Measurements from ENCODE around the gene ALOX15. TPM values are rescaled to one million over a fixed set of nuclear protein-coding genes. Genes with fewer than 3 reads are reported as not detected.
A peak's percentile ranks its signal among the peaks of the same experiment; 100 is the strongest.

Gene ALOX15
- total RNA-seq, 6 donors from 2014 or later, result 2.4 to 26.0 (median 10.0) TPM

- 84 to 87% methylated on average over 14 to 17 of the region's 17 CpGs for WGBS, 2 donors
- no peaks in the 10 kb centered on the region for H3K9me3 ChIP-seq
- no peaks in the 10 kb centered on the region for H3K36me3 ChIP-seq
- H3K4me1 ChIP-seq, result no peaks in the 10 kb centered on the region
- H3K27me3 ChIP-seq, result no peaks in the 10 kb centered on the region
- no peak for TF ChIP-seq POLR2AphosphoS5 (IDR thresholded peaks at IDR 0.05)
- DNase-seq (no peak), ATAC-seq (ENCODE audit: low FRiP score in 2 of 2) (no peak)
- peak overlapping the region in 1 of 4 donors; percentile 35 for H3K27ac ChIP-seq
- H3K4me3 ChIP-seq, result no peak overlapping the region
Measured at GRCh38 chr17:4617090-4617489, 24.4 kb downstream of the ALOX15 start.

- Histone ChIP-seq H3K9me3 (no peaks in the 10 kb centered on the region), H3K27me3 (no peaks in the 10 kb centered on the region), H3K27ac (peak overlapping the region in 1 of 4 donors; percentile 35), H3K36me3 (no peaks in the 10 kb centered on the region), H3K4me3 (no peak overlapping the region), H3K4me1 (no peaks in the 10 kb centered on the region)
- ATAC-seq (ENCODE audit: low FRiP score in 2 of 2), result peak in 1 of 2 donors; percentile 81
- 52 to 59% methylated on average over 9 of the region's 9 CpGs for WGBS, 2 donors
- no peak for DNase-seq
- TF ChIP-seq POLR2A (IDR thresholded peaks at IDR 0.05), result no peak
- no peak for TF ChIP-seq POLR2AphosphoS5 (IDR thresholded peaks at IDR 0.05)
- TF ChIP-seq EP300 (IDR thresholded peaks at IDR 0.05), result no peak
- no peak for TF ChIP-seq CTCF (IDR thresholded peaks at IDR 0.05)
Measured at GRCh38 chr17:4616476-4616875, 25.0 kb downstream of the ALOX15 start.

- Histone ChIP-seq H3K27ac (peak overlapping the region; percentile 15 to 65 (median 44)), H3K4me1 (peaks cover 6 to 20% (median 15%) of the 10 kb centered on the region in 4 donors), H3K9me3 (no peaks in the 10 kb centered on the region), H3K36me3 (no peaks in the 10 kb centered on the region), H3K27me3 (no peaks in the 10 kb centered on the region), H3K4me3 (peak overlapping the region in 3 of 4 donors; percentile 12 to 39 (median 12))
- ATAC-seq (ENCODE audit: low FRiP score in 2 of 2), result peak in 1 of 2 donors; percentile 9
- 61 to 74% methylated on average over 6 of the region's 6 CpGs for WGBS, 2 donors
- TF ChIP-seq CTCF (IDR thresholded peaks at IDR 0.05) (no peak), EP300 (IDR thresholded peaks at IDR 0.05) (no peak), POLR2A (IDR thresholded peaks at IDR 0.05) (no peak), POLR2AphosphoS5 (IDR thresholded peaks at IDR 0.05) (no peak)
- DNase-seq, result no peak
Measured at GRCh38 chr17:4610656-4611055, 30.8 kb downstream of the ALOX15 start.

GRCh38 chr17:4610162-4610561, 31.3 kb downstream of the ALOX15 start:
- DNase-seq (peak in 1 of 2 donors; percentile 40), ATAC-seq (ENCODE audit: low FRiP score in 2 of 2) (peak in 1 of 2 donors; percentile 72)
- Histone ChIP-seq H3K4me3 (peak overlapping the region in 2 of 4 donors; percentile 12 to 39), H3K27ac (peak overlapping the region; percentile 15 to 65 (median 44)), H3K9me3 (no peaks in the 10 kb centered on the region), H3K36me3 (no peaks in the 10 kb centered on the region), H3K27me3 (no peaks in the 10 kb centered on the region), H3K4me1 (peaks cover 6 to 20% (median 15%) of the 10 kb centered on the region in 4 donors)
- TF ChIP-seq CTCF (IDR thresholded peaks at IDR 0.05), result no peak
- TF ChIP-seq POLR2A (IDR thresholded peaks at IDR 0.05), result no peak
- TF ChIP-seq EP300 (IDR thresholded peaks at IDR 0.05), result no peak
- 65 to 73% methylated on average over 5 of the region's 5 CpGs for WGBS, 2 donors

- TF ChIP-seq POLR2A (IDR thresholded peaks at IDR 0.05) (no peak), EP300 (IDR thresholded peaks at IDR 0.05) (no peak), POLR2AphosphoS5 (IDR thresholded peaks at IDR 0.05) (no peak), CTCF (IDR thresholded peaks at IDR 0.05) (no peak)
- Histone ChIP-seq H3K27ac (peak overlapping the region in 3 of 4 donors; percentile 35 to 65 (median 43)), H3K9me3 (no peaks in the 10 kb centered on the region), H3K36me3 (no peaks in the 10 kb centered on the region), H3K4me3 (no peak overlapping the region), H3K4me1 (peaks cover 6 to 20% (median 15%) of the 10 kb centered on the region in 4 donors), H3K27me3 (no peaks in the 10 kb centered on the region)
- WGBS, 2 donors, result 78 to 84% methylated on average over 7 of the region's 7 CpGs
- ATAC-seq (ENCODE audit: low FRiP score in 2 of 2) (no peak), DNase-seq (no peak)
Measured at GRCh38 chr17:4609761-4610160, 31.7 kb downstream of the ALOX15 start.
